Activated B cell treated with CpG ODN at 0.5 μM for 24 hours (primary cell): ENCODE measurements around the gene TOE1. TPM values are rescaled to one million over a fixed set of nuclear protein-coding genes. Genes with fewer than 3 reads are reported as not detected.
"Not testable (repeated sequence)": the region's sequence is repeated elsewhere in the genome, so short reads cannot be mapped to it uniquely, and the experiment has no call there.

Source experiments
- ATAC-seq: fragments of 200-7000 bp; cut with Tn5 transposase; one replicate; pipeline ENCODE4 v1.10.0; 2021; ENCODE audit warnings: low read depth, mild to moderate bottlenecking, moderate library complexity
- CTCF ChIA-PET: fragments of 350-600 bp; sonication (Branson Sonifier 250); formaldehyde crosslinking; loops from one replicate; lab custom pipeline; 2021; ENCODE audit warnings: antibody characterized with exemption; lab: Charles Lee
- POLR2A ChIA-PET: fragments of 350-600 bp; sonication (Branson Sonifier 250); formaldehyde crosslinking; loops from one replicate; lab custom pipeline; 2021; ENCODE audit warnings: antibody characterized with exemption; lab: Charles Lee
- DNase-seq: peaks from one replicate; pipeline ENCODE4 v3.0.0; 2022
- H3K27ac Mint-ChIP-seq: one replicate; pipeline ENCODE4 v1.8.0; 2020; ENCODE audit warnings: mixed read lengths
- H3K27me3 Mint-ChIP-seq: one replicate; pipeline ENCODE4 v1.8.0; 2021; ENCODE audit warnings: mixed read lengths
- H3K36me3 Mint-ChIP-seq: one replicate; pipeline ENCODE4 v1.8.0; 2021; ENCODE audit warnings: low read depth, mixed read lengths
- H3K4me1 Mint-ChIP-seq: one replicate; pipeline ENCODE4 v1.8.0; 2021; ENCODE audit warnings: mixed read lengths
- H3K4me3 Mint-ChIP-seq: one replicate; pipeline ENCODE4 v1.8.0; 2020; ENCODE audit warnings: mild to moderate bottlenecking, mixed read lengths
- H3K9me3 Mint-ChIP-seq: one replicate; pipeline ENCODE4 v1.8.0; 2020; ENCODE audit warnings: mixed read lengths
- intact Hi-C: fragments of 100-400 bp; cut with micrococcal nuclease; formaldehyde crosslinking; loops from one replicate; pipeline ENCODE4 v1.15.1; 2024
- total RNA-seq: library from RNA; stranded (reverse); gene quantifications from 2 replicates; pipeline ENCODE4 v1.2.3, GENCODE V29; 2022
- TF ChIP-seq, protein P1 (sequence below): fragments of 200-600 bp; IDR thresholded peaks from one replicate; pipeline ENCODE4 v1.8.0; 2022; ENCODE audit warnings: antibody characterized with exemption, mild to moderate bottlenecking

TOE1 gene
- total RNA-seq: 24.6 and 25.3 TPM in 2 replicates

DNA sequence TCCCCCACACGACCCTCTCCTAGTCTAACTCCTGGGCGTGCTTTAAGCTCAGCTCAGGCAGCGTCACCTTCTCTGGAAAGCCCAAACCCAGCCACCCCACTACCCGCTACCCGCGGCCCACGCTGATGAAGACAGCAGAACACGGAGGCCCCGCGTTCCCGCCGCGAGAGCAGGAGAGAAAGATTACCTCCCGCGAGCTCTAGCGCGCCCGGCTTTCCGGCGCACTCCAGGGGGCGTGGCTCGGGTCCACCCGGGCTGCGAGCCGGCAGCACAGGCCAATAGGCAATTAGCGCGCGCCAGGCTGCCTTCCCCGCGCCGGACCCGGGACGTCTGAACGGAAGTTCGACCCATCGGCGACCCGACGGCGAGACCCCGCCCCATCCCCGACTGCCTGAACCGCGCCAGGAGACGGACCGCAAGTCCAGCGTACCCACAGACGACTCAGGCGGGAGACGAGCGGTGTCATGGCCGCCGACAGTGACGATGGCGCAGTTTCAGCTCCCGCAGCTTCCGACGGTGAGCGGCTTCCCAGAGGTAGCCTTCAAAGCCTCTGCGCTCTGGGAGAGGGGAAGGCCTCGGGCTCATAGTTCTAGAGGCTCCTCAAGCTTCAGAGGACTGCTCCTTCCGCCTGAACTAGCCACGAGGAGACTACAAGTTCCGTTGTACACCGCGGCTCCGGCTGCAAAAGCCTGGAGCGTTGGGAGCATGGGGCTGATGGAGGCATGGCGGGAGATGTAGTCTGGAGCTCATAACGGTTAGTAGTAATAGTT lies at the start of gene TOE1, which contains the start of gene MUTYH:
TSS of gene TOE1 (plus strand) at position 382 of the 770 bp plus-strand sequence. CDS start at position 465, 83 bp downstream.
TSS of gene MUTYH (minus strand) at position 652 of the 770 bp plus-strand sequence. CDS start 5,935 bp downstream, outside the sequence.
- Mint-ChIP-seq H3K4me3 (peak within 1 kb of the TSS; percentile 100), H3K4me1 (peaks cover 39% of the 10 kb centered on the region), H3K9me3 (no peaks in the 10 kb centered on the region), H3K27ac (peak within 1 kb of the TSS; percentile 99), H3K27me3 (no peaks in the 10 kb centered on the region), H3K36me3 (peaks cover 44% of the 10 kb centered on the region)
- CTCF ChIA-PET: interaction anchor here (0.6 to 3.1 kb wide), 12 partner anchors 9 to 328 kb away, joined by 3 to 14 read pairs (median 6); partner anchors contain the start of genes CCDC163, MMACHC and UROD
- ATAC-seq: peak; percentile 86
- intact Hi-C loops: loop anchor here (1.0 to 2.0 kb wide), 9 partner anchors 14 to 609 kb away; partner anchors contain the start of genes CCDC163, EIF2B3, GPBP1L1 and HPDL
- POLR2A ChIA-PET: interaction anchor here (0.6 to 5.6 kb wide), 43 partner anchors 8 to 907 kb away, joined by 3 to 217 read pairs (median 6); partner anchors contain the start of genes ARMH1, CCDC163, GPBP1L1 and HECTD3
- TF ChIP-seq, protein P1, sequence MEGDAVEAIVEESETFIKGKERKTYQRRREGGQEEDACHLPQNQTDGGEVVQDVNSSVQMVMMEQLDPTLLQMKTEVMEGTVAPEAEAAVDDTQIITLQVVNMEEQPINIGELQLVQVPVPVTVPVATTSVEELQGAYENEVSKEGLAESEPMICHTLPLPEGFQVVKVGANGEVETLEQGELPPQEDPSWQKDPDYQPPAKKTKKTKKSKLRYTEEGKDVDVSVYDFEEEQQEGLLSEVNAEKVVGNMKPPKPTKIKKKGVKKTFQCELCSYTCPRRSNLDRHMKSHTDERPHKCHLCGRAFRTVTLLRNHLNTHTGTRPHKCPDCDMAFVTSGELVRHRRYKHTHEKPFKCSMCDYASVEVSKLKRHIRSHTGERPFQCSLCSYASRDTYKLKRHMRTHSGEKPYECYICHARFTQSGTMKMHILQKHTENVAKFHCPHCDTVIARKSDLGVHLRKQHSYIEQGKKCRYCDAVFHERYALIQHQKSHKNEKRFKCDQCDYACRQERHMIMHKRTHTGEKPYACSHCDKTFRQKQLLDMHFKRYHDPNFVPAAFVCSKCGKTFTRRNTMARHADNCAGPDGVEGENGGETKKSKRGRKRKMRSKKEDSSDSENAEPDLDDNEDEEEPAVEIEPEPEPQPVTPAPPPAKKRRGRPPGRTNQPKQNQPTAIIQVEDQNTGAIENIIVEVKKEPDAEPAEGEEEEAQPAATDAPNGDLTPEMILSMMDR: no peak
- peak; percentile 85 for DNase-seq

DNA sequence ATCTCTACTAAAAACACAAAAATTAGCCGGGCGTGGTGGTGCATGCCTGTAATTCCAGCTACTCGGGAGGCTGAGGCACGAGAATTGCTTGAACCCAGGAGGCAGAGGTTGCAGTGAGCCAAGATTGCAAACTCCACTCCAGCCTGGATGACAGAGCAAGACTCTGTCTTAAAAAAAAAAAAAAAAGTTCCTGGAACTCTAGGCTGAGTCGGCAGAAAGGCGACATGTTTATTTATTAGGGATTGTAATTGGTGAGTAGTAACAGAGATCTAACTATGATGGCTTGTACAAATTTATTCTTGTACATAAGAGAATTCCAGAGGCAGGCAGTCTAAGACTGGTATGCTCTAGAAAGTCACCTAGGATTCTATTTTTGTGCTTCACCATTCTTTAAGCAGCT lies 49.0 kb upstream of the TOE1 start:
- H3K9me3 Mint-ChIP-seq, H3K27me3 Mint-ChIP-seq, H3K4me1 Mint-ChIP-seq, POLR2A ChIA-PET, H3K4me3 Mint-ChIP-seq, ATAC-seq, DNase-seq, CTCF ChIA-PET, intact Hi-C loops, H3K36me3 Mint-ChIP-seq, H3K27ac Mint-ChIP-seq: not testable (repeated sequence)

DNA sequence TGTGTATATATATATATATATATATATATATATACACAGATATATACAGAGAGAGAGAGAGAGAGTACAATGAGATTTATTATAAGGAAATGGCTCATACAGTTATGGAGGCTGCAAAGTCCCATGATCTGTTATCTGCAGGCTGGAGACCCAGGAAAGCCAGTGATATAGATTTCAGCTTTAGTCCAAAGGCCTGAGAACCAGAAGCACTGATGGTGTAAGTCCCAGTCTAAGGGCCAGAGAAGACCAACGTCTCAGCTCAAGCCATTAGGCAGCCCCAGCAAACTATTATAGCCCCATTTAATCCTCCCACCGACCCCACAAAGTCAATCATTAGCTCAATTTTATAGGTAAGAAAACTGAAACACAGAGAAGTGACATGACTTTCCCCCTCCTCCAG lies 48.3 kb upstream of the TOE1 start:
- Mint-ChIP-seq H3K4me3 (no peak overlapping the region), H3K36me3 (no peaks in the 10 kb centered on the region), H3K9me3 (no peaks in the 10 kb centered on the region), H3K27ac (no peak overlapping the region), H3K4me1 (no peaks in the 10 kb centered on the region), H3K27me3 (no peaks in the 10 kb centered on the region)
- ChIA-PET POLR2A (interaction anchor here (1.5 kb wide), 1 partner anchor 12 kb away, joined by 3 read pairs; no protein-coding TSS in a partner anchor), CTCF (no interaction called here)
- DNase-seq (no peak), ATAC-seq (no peak)
- TF ChIP-seq, protein P1: no peak
- intact Hi-C loops: no loop called here

DNA sequence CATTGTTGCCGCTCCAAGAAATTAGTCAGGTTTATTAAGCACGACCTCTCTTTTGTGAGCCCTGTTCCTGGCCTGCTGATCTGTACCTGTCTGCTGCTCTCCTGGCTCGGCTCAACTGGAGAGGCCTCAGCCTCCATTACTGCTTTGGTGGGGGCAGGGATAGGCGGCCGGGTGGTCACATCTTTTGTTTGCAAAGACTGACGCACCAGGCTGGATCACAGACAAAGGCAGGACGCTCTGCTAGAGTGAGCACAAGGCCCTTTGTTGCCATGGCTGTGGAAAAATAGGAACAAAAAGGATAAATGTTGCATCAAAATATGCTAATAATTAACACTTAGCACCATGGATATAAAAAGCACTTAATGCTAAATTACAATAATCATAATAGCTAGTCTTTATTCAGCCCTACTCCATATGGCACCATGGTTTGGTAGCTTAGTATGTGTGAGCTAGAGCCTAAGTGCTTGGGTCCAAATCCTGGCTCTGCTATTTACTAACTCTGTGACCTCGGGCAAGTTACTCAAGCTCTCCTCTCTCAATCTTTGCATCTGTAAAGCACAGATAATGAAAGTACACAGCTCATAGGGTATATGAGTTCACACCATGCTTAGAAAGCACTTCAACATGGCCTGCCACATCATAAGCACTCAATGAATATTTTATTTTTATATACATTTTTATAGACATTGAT lies 42.2 kb upstream of the TOE1 start:
- CTCF ChIA-PET: interaction anchor here (1.4 to 8.1 kb wide), 2 partner anchors 8 to 283 kb away, joined by 3 to 227 read pairs; partner anchors contain the start of genes HECTD3 and UROD
- Mint-ChIP-seq H3K36me3 (no peaks in the 10 kb centered on the region), H3K4me1 (peaks cover 5% of the 10 kb centered on the region), H3K27me3 (no peaks in the 10 kb centered on the region), H3K4me3 (no peak overlapping the region), H3K9me3 (no peaks in the 10 kb centered on the region), H3K27ac (no peak overlapping the region)
- intact Hi-C loops: no loop called here
- POLR2A ChIA-PET: no interaction called here
- DNase-seq (no peak), ATAC-seq (no peak)
- TF ChIP-seq, protein P1: no peak

DNA sequence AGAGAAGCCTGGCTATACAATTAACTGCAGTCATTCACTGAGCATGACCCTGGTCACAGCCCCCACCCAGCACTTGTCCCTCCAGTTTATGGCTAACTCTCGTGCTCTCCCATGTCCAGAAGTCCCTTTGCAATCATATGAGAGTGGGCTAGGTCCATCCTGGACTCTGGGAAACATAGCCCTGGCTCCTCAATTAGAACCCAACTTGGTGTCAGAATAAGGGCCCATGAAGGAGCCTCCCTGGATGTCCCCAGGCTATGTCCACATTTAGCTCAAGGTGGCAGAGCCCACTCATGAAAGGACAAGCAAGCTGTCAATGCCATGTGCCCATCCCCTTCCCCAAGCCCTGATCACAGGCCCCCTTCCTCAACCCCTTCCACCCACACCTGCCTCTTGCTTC lies 40.7 kb upstream of the TOE1 start:
- no peak for ATAC-seq
- Mint-ChIP-seq H3K36me3 (peaks cover 2% of the 10 kb centered on the region), H3K27me3 (no peaks in the 10 kb centered on the region), H3K4me3 (no peak overlapping the region), H3K9me3 (no peaks in the 10 kb centered on the region), H3K4me1 (peaks cover 13% of the 10 kb centered on the region), H3K27ac (no peak overlapping the region)
- DNase-seq: no peak
- ChIA-PET CTCF (interaction anchor here (1.7 to 8.1 kb wide), 2 partner anchors 284 to 570 kb away, joined by 10 to 227 read pairs; partner anchors contain the start of genes HECTD3 and UROD), POLR2A (interaction anchor here (1.3 kb wide), 1 partner anchor 41 kb away, joined by 6 read pairs; the partner anchor contains the start of genes MUTYH and TOE1)
- intact Hi-C loops: no loop called here
- TF ChIP-seq, protein P1: no peak
